Measurements from ENCODE around the gene TMTC1. TPM values are rescaled to one million over a fixed set of nuclear protein-coding genes. Genes with fewer than 3 reads are reported as not detected.
A peak's percentile ranks its signal among the peaks of the same experiment; 100 is the strongest.
"Not testable (repeated sequence)": the region's sequence is repeated elsewhere in the genome, so short reads cannot be mapped to it uniquely, and the experiment has no call there.

Gene TMTC1
- total and polyA plus RNA-seq, 12 donors = 5.1 to 82.2 (median 41.8) TPM

- H3K27ac ChIP-seq = no peak overlapping the region
- no peaks in the 10 kb centered on the region for H3K36me3 ChIP-seq (replicated peaks in 1 of 2)
- no peaks in the 10 kb centered on the region for H3K4me1 ChIP-seq (replicated peaks in 1 of 2)
- no peak for DNase-seq
- no peak for TF ChIP-seq CTCF (IDR thresholded peaks at IDR 0.05)
- no peak overlapping the region for H3K4me3 ChIP-seq
- intact Hi-C loops (cut with DNase I) = no loop called here
- no peaks in the 10 kb centered on the region for H3K9me3 ChIP-seq (replicated peaks in 1 of 3)
- WGBS, 4 donors = 64 to 77% (median 75%) methylated on average over 2 of the region's 2 CpGs
- H3K27me3 ChIP-seq = no peaks in the 10 kb centered on the region
These were observed 35.3 kb upstream of the TMTC1 start for GRCh38 chr12:29818916-29819623.

DNA sequence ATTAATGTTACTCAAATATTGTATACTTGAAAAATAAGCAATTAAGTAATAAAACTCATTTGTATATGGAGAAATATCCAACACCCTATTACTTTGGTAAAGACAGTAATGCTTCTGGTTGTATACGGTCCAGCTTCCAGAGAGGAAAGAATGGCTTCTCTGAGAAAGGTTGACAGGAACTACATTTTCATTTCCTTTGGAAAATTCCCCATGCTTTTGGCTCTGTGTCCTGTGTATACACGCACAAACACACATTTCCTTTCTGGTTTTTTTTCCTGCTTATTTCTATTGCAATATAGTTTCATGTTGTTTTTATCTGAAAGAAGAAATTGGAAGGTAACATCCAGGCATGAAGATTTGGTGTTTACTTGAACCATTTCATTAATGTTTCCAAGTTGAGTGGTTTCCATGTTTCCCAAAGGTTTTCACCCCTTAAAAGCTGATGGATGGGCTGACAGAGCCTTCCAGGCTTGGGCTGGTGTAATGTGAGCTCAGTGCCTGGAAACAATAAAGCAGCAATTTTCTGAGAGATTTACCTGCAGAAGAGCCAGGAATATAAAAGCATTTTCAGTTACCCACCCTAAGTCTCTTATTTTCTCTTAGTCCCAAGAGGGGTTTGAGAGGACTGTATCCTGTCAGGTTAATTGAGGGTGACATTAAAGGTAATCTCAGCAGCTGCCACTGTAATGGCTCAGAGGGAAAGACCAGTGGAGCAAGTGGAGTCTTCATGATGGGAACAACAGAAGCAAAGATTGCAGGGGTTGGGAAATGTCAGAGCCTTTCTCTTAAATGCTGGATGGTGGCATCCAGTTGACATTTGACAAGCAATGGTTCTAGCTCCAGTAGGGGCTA, 33.4 kb upstream of the TMTC1 start:
- no peak for DNase-seq
- H3K9me3 ChIP-seq (replicated peaks in 1 of 3) = no peaks in the 10 kb centered on the region
- no peak overlapping the region for H3K27ac ChIP-seq
- intact Hi-C loops (cut with DNase I) = no loop called here
- no peaks in the 10 kb centered on the region for H3K4me1 ChIP-seq (replicated peaks in 1 of 2)
- no peak overlapping the region for H3K4me3 ChIP-seq
- 61 to 69% (median 64%) methylated on average over 2 of the region's 2 CpGs for WGBS, 4 donors
- H3K27me3 ChIP-seq = no peaks in the 10 kb centered on the region
- no peaks in the 10 kb centered on the region for H3K36me3 ChIP-seq (replicated peaks in 1 of 2)
- no peak for TF ChIP-seq POLR2A (IDR thresholded peaks at IDR 0.05)
- TF ChIP-seq CTCF (IDR thresholded peaks at IDR 0.05) = no peak

- H3K27me3 ChIP-seq; H3K4me3 ChIP-seq; H3K4me1 ChIP-seq (replicated peaks in 1 of 2); H3K9me3 ChIP-seq (replicated peaks in 1 of 3); H3K27ac ChIP-seq; DNase-seq; intact Hi-C loops (cut with DNase I); H3K36me3 ChIP-seq (replicated peaks in 1 of 2): not testable (repeated sequence)
- whole genome bisulfite sequencing, 4 donors = 85 to 97% (median 93%) methylated on average over 7 to 20 of the region's 24 CpGs
These were observed 26.0 kb upstream of the TMTC1 start for GRCh38 chr12:29809616-29810361.

GRCh38 chr12:29807129-29807528, 23.4 kb upstream of the TMTC1 start:
- Histone ChIP-seq H3K27ac (no peak overlapping the region), H3K4me1 (replicated peaks in 1 of 2) (no peaks in the 10 kb centered on the region), H3K4me3 (no peak overlapping the region), H3K27me3 (no peaks in the 10 kb centered on the region), H3K36me3 (replicated peaks in 1 of 2) (no peaks in the 10 kb centered on the region), H3K9me3 (replicated peaks in 1 of 3) (no peaks in the 10 kb centered on the region)
- intact Hi-C loops (cut with DNase I) = no loop called here
- peak in 1 of 7 donors; percentile 16 for DNase-seq
- TF ChIP-seq CTCF (IDR thresholded peaks at IDR 0.05) = no peak
- no peak for TF ChIP-seq POLR2A (IDR thresholded peaks at IDR 0.05)
